Muscle layer of duodenum (tissue), 2 donors: Measurements from ENCODE around the gene KCNAB1.

Experiments
- H3K27ac ChIP-seq: one replicate; pipeline ENCODE4 v1.7.0; 2013; ENCODE audit warnings: mild to moderate bottlenecking, low read length
- H3K27me3 ChIP-seq: one replicate; pipeline ENCODE4 v1.7.0; 2013; ENCODE audit warnings: low read depth, mild to moderate bottlenecking, control low read depth, low read length
- H3K36me3 ChIP-seq, 2 donors: one replicate each; pipeline ENCODE4 v1.7.0; 2013; ENCODE audit warnings: low read length in 2 of 2, control low read depth in 1 of 2, mild to moderate bottlenecking in 1 of 2; ENCODE audit not compliant: insufficient read depth in 2 of 2, control insufficient read depth in 1 of 2
- H3K4me1 ChIP-seq, 2 donors: one replicate each; pipeline ENCODE4 v1.7.0; 2013; ENCODE audit warnings: low read length in 2 of 2, mild to moderate bottlenecking in 2 of 2, control low read depth in 1 of 2, moderate library complexity in 1 of 2; ENCODE audit not compliant: insufficient read depth in 2 of 2, control insufficient read depth in 1 of 2
- H3K4me3 ChIP-seq, 2 donors: one replicate each; pipeline ENCODE4 v1.7.0; 2013; ENCODE audit warnings: low read length in 2 of 2, low read depth in 1 of 2, mild to moderate bottlenecking in 1 of 2
- H3K9me3 ChIP-seq, 2 donors: one replicate each; pipeline ENCODE4 v1.7.0; 2013; ENCODE audit warnings: low read length in 2 of 2, control low read depth in 1 of 2, mild to moderate bottlenecking in 1 of 2; ENCODE audit not compliant: control insufficient read depth in 1 of 2
- donor health status: healthy.

The KCNAB1 gene

GRCh38 chr3:156140001-156140595 lies 19.7 kb downstream of the KCNAB1 start:
- Histone ChIP-seq H3K27me3 (no peaks in the 10 kb centered on the region), H3K4me3 (no peak overlapping the region), H3K36me3 (no peaks in the 10 kb centered on the region), H3K4me1 (no peaks in the 10 kb centered on the region), H3K9me3 (no peaks in the 10 kb centered on the region), H3K27ac (no peak overlapping the region)

GRCh38 chr3:156142702-156143101 lies 22.3 kb downstream of the KCNAB1 start:
- no peaks in the 10 kb centered on the region for H3K4me1 ChIP-seq
- no peaks in the 10 kb centered on the region for H3K27me3 ChIP-seq
- H3K27ac ChIP-seq: no peak overlapping the region
- no peaks in the 10 kb centered on the region for H3K36me3 ChIP-seq
- H3K4me3 ChIP-seq: no peak overlapping the region
- no peaks in the 10 kb centered on the region for H3K9me3 ChIP-seq

GRCh38 chr3:156143136-156143535 lies 22.8 kb downstream of the KCNAB1 start:
- no peaks in the 10 kb centered on the region for H3K27me3 ChIP-seq
- no peaks in the 10 kb centered on the region for H3K9me3 ChIP-seq
- no peak overlapping the region for H3K27ac ChIP-seq
- no peak overlapping the region for H3K4me3 ChIP-seq
- no peaks in the 10 kb centered on the region for H3K4me1 ChIP-seq
- no peaks in the 10 kb centered on the region for H3K36me3 ChIP-seq

DNA sequence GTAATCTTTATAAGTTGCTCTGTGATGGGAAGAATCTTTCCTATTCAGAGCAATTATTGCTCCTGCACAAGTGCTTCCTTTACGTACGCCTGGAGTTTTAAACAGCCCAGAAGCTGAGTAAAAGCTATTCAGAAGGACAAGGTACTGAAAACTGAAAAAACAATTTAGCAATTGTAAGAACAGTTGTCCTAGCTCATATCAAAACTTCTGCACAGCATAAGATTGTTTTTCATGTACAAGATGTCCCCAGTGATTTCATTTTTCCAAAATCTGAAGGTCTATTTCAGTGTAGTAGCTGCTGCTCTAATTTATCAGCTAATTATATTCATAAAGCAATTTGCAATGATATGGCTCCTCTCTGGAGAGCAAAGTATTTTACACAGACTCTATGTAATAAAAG lies 23.7 kb downstream of the KCNAB1 start:
- no peaks in the 10 kb centered on the region for H3K27me3 ChIP-seq
- H3K27ac ChIP-seq: no peak overlapping the region
- no peak overlapping the region for H3K4me3 ChIP-seq

DNA sequence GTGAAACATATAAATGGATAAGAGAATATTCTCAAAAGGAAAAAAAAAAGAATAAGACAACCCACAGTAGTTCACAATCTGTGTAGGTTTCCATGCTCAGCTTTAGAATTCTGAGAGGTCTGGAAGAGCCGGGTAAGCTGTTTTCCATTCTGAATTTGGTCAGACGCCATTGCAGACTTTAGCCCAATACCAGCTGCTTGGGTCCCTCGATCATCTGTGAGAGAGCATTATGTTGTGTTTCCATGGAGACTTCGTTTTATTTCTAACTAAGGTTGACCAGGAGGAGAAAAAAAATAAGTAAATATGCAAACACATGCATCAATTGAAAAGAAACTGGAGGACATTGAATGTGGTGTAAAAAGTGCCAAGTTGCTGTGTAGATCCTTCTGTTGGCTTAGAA lies 25.5 kb downstream of the KCNAB1 start:
- H3K27me3 ChIP-seq: no peaks in the 10 kb centered on the region
- H3K36me3 ChIP-seq: no peaks in the 10 kb centered on the region
- no peak overlapping the region for H3K4me3 ChIP-seq
- H3K4me1 ChIP-seq: peaks cover 0 to 23% of the 10 kb centered on the region in 2 donors
- H3K9me3 ChIP-seq: no peaks in the 10 kb centered on the region
- no peak overlapping the region for H3K27ac ChIP-seq

More for the DNA sequence above, 23.7 kb downstream of the KCNAB1 start:
- Histone ChIP-seq H3K9me3 (no peaks in the 10 kb centered on the region), H3K4me1 (peaks cover 0 to 7% of the 10 kb centered on the region in 2 donors), H3K36me3 (no peaks in the 10 kb centered on the region)

DNA sequence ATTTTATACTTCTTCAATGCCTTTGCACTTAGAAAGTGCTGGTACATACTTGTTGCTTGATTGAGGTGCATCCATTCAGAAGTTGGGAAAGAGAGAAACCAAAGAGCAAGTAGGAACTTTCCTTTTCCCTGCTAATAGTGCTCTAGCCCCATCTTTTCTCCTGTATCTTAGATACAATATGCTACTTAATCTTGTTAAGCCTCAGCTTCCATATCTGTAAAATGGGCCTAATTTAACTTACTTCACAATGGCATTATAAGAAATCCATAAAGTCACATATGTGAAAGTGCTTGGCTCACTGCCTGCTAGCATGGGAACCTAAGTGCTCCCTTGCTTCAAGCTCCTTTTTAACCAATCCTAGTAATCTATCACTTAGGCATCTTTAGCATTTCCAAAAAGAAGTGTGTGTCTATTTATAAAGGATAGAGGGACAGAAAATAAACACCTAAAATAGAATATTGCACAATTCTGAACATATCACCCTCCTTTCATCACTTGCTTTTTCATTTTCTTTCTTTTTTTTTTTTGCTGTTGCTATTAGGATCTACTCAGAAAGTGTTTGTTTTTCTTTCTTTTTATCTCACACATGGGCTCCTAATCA lies 28.1 kb downstream of the KCNAB1 start:
- H3K27me3 ChIP-seq: no peaks in the 10 kb centered on the region
- no peaks in the 10 kb centered on the region for H3K36me3 ChIP-seq
- no peak overlapping the region for H3K27ac ChIP-seq
- H3K9me3 ChIP-seq: no peaks in the 10 kb centered on the region
- no peak overlapping the region for H3K4me3 ChIP-seq
- peaks cover 0 to 29% of the 10 kb centered on the region in 2 donors for H3K4me1 ChIP-seq

- Histone ChIP-seq H3K9me3 (no peaks in the 10 kb centered on the region), H3K27me3 (no peaks in the 10 kb centered on the region), H3K36me3 (no peaks in the 10 kb centered on the region), H3K4me1 (peaks cover 0 to 29% of the 10 kb centered on the region in 2 donors), H3K4me3 (no peak overlapping the region), H3K27ac (no peak overlapping the region)
These were observed 28.6 kb downstream of the KCNAB1 start for GRCh38 chr3:156148946-156149381.

GRCh38 chr3:156149876-156150275 lies 29.5 kb downstream of the KCNAB1 start:
- Histone ChIP-seq H3K27me3 (no peaks in the 10 kb centered on the region), H3K36me3 (no peaks in the 10 kb centered on the region), H3K27ac (peak overlapping the region; percentile 19), H3K4me1 (peaks cover 0 to 29% of the 10 kb centered on the region in 2 donors), H3K9me3 (no peaks in the 10 kb centered on the region), H3K4me3 (no peak overlapping the region)

DNA sequence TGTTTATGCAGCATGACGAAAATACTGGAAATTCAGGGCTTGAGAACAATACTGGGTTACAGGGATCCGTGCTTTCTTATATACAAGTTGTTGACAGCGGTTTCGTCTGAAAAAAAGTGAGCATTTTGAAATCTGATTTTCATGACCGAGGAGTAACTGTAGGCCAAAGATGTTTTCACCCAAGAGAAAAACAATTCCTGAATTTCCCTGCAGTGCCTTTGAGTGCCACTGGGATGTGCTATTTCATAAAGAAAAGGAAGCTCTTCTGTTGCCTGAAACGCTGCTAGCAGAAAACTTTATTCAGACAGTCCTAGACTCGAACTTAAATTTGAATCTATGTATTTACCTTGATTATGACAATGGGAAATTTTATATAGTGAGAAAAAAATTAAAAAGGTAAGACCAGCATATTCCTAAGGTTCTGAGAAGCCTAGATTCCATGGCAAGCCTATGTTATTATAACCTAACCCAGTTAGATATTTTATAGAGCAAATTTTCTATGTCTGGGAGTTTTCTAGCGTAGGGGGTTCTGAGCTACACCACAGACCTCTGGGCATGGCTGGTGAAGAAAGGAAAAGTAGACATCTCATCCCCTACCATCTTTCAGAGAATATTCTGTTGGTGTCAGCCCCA lies 30.2 kb downstream of the KCNAB1 start:
- no peak overlapping the region for H3K27ac ChIP-seq
- H3K4me1 ChIP-seq: peaks cover 0 to 29% of the 10 kb centered on the region in 2 donors
- no peaks in the 10 kb centered on the region for H3K36me3 ChIP-seq
- H3K9me3 ChIP-seq: no peaks in the 10 kb centered on the region
- no peak overlapping the region for H3K4me3 ChIP-seq
- no peaks in the 10 kb centered on the region for H3K27me3 ChIP-seq

GRCh38 chr3:156151824-156152428 lies 31.5 kb downstream of the KCNAB1 start:
- Histone ChIP-seq H3K36me3 (no peaks in the 10 kb centered on the region), H3K4me3 (no peak overlapping the region), H3K27ac (no peak overlapping the region), H3K4me1 (peaks cover 0 to 29% of the 10 kb centered on the region in 2 donors), H3K27me3 (no peaks in the 10 kb centered on the region), H3K9me3 (no peaks in the 10 kb centered on the region)

- Histone ChIP-seq H3K4me1 (no peaks in the 10 kb centered on the region), H3K9me3 (no peaks in the 10 kb centered on the region), H3K4me3 (no peak overlapping the region), H3K27ac (no peak overlapping the region), H3K27me3 (no peaks in the 10 kb centered on the region), H3K36me3 (no peaks in the 10 kb centered on the region)
These were observed 38.4 kb downstream of the KCNAB1 start for GRCh38 chr3:156158656-156159295.
